Measurements from ENCODE around the gene WNT4.

Gene WNT4

GRCh38 chr1:22143065-22144033, at the start of gene WNT4:
TSS of gene WNT4 (minus strand) at chr1:22143097. CDS start at chr1:22142922, 175 bp downstream.
- DNase-seq (ENCODE audit: low read depth in 2 of 3, low spot score in 2 of 3): no peak

GRCh38 chr1:22190731-22191130, 47.8 kb upstream of the WNT4 start:
- DNase-seq (ENCODE audit: low read depth in 2 of 3, low spot score in 2 of 3): no peak

GRCh38 chr1:22190251-22190650, 47.4 kb upstream of the WNT4 start:
- DNase-seq (ENCODE audit: low read depth in 2 of 3, low spot score in 2 of 3): no peak

DNA sequence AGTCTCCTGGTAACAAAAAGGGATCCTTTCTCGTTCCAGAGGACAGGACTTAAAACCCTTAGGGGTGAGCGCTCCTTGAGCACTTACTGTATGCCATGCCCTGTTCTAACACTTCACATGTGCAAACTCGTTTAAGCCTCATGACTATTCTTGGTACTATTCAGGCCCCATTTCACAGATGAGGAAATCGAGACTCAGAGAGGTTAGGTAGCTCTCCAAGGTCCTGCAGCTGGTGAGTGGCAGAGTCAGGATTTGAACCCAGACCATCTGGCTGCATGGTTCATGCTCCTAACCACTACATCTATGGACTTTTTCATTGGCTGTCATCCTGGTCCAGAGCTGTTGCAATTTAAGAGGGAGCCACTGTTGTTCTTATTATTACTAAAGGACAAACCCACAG, 46.7 kb upstream of the WNT4 start:
- DNase-seq (ENCODE audit: low read depth in 2 of 3, low spot score in 2 of 3): no peak

DNA sequence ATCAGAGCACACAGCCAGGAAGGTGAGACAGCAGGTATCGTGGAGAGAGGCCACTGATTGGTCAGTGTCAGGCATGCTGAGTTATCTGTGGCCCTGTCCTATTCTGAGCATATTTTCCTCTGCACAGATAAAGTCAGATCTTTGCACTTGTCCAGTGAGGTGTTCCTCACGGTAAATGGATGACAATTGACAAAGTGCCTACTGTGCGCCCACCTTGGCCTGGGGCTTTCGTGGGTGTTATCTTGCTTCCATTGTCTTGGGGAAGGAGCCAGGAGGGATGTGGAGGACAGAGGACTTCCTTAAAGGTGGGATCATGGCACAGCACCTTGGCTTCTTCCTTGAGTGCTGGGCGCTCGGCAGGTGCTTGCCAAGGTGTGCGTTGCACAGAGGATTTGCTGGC, 46.0 kb upstream of the WNT4 start:
- DNase-seq (ENCODE audit: low read depth in 2 of 3, low spot score in 2 of 3): no peak

DNA sequence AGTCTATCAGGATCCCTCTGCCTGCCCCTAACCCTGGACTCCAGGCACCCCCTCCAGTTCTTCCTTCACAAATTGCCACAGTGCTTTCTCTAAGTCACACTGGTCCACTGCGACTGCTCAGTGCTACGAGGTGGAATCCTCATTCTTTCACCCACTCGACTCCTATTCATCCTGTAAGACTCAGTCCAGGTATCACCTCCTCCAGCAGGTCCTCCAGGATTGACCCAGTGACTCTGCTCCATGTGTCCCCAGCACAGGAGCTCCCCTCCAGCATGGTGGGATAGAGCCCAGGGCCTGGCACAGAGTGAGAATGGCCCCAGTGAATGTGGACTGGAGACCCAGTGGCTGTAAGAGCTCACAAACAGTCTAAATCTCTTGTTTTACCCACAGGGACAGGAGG, 45.5 kb upstream of the WNT4 start:
- DNase-seq (ENCODE audit: low read depth in 2 of 3, low spot score in 2 of 3): no peak

GRCh38 chr1:22186311-22186710, 43.4 kb upstream of the WNT4 start:
- no peak for DNase-seq (ENCODE audit: low read depth in 2 of 3, low spot score in 2 of 3)

DNA sequence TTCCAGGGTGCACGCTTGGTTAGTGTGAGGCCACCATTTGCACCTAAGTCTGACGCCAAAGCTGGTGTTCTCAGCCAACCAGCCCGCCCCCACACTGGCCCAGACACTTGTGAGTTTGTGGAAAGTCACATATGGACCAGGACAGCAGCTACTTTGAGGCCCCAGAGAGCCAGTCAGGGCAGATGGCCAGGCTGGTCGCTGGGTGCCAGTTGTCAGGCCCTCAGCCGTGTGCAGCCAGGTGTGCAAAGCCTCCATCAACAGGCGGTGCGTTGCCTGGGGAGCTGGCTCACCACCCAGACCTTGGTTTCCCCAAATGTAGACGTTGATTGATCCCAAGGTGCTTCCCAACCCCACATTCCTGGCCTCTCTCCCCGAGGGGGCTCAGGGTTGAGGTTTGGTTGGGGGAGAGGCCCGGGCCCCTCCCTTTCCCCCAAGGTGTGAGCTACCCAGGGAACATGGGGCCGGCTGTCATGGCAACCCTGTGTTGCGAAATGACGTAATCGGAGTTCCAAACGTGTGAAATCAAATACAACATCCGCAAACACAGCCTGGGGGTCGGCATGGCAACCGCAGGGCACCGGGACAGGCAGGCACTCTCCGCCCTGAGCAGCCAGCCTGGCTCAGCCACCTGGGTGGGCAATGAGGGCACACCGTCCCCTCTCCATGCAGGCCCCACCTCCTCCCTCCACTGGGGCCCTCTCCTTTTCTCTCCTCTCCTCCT, 42.2 kb upstream of the WNT4 start:
- DNase-seq (ENCODE audit: low read depth in 2 of 3, low spot score in 2 of 3): no peak

GRCh38 chr1:22184454-22184853, 41.6 kb upstream of the WNT4 start:
- DNase-seq (ENCODE audit: low read depth in 2 of 3, low spot score in 2 of 3): no peak

GRCh38 chr1:22182715-22183114, 39.8 kb upstream of the WNT4 start:
- DNase-seq (ENCODE audit: low read depth in 2 of 3, low spot score in 2 of 3): no peak

GRCh38 chr1:22179197-22179803, 36.4 kb upstream of the WNT4 start:
- DNase-seq (ENCODE audit: low read depth in 2 of 3, low spot score in 2 of 3): no peak

GRCh38 chr1:22177354-22178003, 34.6 kb upstream of the WNT4 start:
- no peak for DNase-seq (ENCODE audit: low read depth in 2 of 3, low spot score in 2 of 3)

DNA sequence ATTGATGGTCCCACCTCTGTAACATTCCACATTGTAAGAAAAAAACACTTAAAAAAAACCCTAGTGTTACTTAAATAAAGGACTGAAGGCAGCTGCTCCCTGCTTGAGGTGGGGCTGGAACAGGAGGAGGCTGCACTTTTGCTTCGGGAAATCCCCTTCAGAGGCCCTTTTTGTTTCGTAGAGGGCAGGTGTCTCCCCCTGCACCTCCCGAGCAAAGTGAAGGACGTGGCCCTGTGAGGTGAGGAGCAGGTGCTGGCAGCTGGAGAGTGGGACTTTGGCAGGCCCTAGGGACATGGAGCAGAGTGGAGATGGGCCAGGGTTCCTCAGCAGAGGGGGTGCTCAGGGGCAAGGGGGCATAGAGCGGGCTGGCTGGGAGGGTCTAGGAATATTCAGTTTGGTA, 33.4 kb upstream of the WNT4 start:
- no peak for DNase-seq (ENCODE audit: low read depth in 2 of 3, low spot score in 2 of 3)

DNA sequence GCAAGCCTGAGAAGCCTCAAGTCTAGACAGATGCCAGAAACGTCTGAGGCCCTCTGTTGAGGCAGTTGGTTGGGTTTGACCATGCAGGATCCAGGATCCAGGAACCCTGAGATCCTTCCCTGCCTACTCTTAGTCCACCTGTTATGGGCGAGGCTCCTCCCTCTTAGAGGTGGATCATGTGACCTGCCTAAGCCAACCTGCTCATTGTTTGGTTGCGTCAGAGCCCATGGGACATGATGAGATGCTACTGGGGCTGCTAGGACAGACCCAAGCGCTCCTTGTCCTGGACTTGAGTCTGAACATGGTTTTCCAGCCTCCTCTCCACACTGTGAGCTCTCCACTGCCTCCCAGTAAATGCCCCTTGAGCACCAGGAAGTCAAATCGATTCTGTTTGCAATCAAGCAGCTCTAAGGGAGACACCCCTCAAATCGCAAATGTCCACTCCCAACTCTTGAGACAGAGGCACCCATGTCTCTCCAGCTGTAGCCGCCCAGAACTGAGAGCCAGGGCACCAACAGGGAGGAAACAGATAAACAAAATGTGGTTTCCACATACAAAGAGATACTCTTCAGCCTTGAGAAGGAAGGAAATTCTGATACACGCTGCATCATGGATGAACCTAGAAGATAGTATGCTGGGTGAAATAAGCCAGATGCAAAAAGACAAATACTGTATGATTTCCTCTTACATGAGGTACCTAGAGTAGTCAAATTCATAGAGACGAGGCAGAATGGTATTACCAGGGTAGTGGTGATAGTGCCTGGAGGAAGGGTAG, 31.7 kb upstream of the WNT4 start:
- no peak for DNase-seq (ENCODE audit: low read depth in 2 of 3, low spot score in 2 of 3)

GRCh38 chr1:22171951-22172715, 29.2 kb upstream of the WNT4 start:
- no peak for DNase-seq (ENCODE audit: low read depth in 2 of 3, low spot score in 2 of 3)

GRCh38 chr1:22169816-22170215, 26.9 kb upstream of the WNT4 start:
- no peak for DNase-seq (ENCODE audit: low read depth in 2 of 3, low spot score in 2 of 3)

DNA sequence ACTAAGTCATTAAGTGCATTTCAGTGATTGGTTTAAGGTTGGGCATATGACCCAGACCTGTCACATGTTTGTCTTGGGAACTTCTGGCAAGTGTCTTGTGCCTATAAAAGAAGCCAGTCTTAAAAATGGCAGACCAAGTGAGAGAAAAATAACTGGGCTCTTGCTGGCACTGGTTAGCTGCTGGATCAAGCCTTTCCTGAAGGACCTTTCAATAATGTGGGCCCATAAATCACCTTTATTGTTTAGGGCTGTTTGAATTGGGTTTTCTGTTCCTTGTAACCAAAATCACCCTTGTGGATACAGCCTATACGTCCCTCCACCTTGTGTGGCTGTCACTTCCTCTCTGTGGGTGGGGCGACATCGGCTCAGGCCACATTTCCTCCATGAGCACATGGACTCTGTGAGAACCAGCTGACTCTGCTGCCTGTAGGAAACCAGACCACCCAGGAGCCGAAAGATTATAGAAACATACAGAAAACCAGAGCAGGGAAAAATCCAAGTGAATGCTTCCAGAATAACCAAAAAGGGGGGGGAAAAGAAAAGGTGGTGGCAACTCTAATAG, 25.6 kb upstream of the WNT4 start:
- no peak for DNase-seq (ENCODE audit: low read depth in 2 of 3, low spot score in 2 of 3)

DNA sequence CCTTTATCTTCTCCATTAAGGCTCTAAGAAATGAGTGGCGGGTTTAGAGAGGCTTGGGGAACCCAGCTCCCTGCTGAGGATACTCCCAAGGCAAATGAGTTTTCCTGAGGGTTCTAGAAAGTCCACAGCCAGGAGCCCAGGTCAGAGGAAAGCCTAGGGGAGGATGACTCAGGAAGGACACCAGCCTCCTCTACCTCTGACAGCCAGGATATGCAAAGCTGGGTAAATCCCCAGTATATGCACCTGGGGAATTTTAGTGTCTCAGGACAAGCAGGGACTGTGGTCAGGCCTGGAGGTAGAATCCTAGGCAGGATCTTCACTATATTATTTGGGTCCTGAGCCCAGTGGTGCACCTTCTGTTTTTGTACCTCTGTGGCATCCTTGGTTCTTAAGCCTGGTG, 23.5 kb upstream of the WNT4 start:
- DNase-seq (ENCODE audit: low read depth in 2 of 3, low spot score in 2 of 3): no peak
